ENCODE data around the gene ZDHHC8. TPM values are rescaled to one million over a fixed set of nuclear protein-coding genes. Genes with fewer than 3 reads are reported as not detected.

The ZDHHC8 gene
- total and polyA plus RNA-seq, 11 donors = 15.7 to 45.2 (median 38.2) TPM

GRCh38 chr22:20126284-20127029 is 5.1 kb upstream of the ZDHHC8 start:
- Histone ChIP-seq H3K4me1 (peaks cover 0 to 11% (median 3%) of the 10 kb centered on the region in 12 donors), H3K36me3 (peaks cover 0 to 52% (median 38%) of the 10 kb centered on the region in 9 donors), H3K4me3 (no peak overlapping the region), H3K27me3 (no peaks in the 10 kb centered on the region), H3K27ac (no peak overlapping the region), H3K9me3 (no peaks in the 10 kb centered on the region)
- TF ChIP-seq CTCF (IDR thresholded peaks at IDR 0.05) = no peak
- no peak for TF ChIP-seq POLR2A (IDR thresholded peaks at IDR 0.05)
- 69 to 85% (median 77%) methylated on average over 15 to 19 of the region's 19 CpGs for WGBS, 4 donors
- DNase-seq = no peak
- no peak for ATAC-seq
- intact Hi-C loops (cut with DNase I) = loop anchor here in 4 of 10 donors (5.0 to 10.0 kb wide), 2 partner anchors 154 to 162 kb away; no protein-coding TSS in a partner anchor

- WGBS, 4 donors = 85 to 91% (median 88%) methylated on average over 15 of the region's 15 CpGs
Observed at GRCh38 chr22:20127318-20127868, 4.2 kb upstream of the ZDHHC8 start.

DNA sequence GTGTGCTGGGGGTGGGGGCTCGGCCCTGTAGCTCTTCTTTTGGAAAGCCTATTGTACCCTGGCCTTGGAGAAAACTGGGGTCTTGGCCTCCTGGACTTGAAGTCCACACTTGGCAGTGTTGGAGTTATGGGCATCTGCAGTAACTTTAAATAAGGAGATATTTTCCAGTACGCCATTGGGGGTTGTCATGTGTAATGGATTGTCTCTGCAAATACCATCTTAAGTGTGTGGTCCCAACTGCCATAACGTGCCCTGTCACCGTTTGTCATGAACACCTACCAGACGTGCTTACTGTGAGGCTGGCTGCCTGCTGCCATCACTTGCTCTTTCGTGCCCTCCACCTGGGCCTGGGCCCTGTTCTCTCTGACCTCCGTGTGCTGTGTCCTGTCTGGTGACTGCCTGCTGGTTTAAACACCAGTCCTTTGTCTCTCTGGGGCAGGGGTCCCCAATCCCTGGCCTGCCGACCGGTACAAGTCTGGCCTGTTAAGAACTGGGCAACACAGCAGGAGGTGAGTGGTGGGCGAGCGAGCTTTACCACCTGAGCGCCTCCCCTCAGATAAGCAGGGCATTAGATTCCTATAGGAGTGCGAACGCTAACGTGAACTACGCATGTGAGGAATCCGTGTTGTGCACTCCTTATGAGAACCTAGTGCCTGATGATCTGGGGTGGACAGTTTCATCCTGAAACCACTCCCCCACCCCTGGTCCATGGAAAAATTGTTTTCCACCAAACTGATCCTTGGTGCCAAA is 3.6 kb upstream of the ZDHHC8 start:
- Histone ChIP-seq H3K27me3 (no peaks in the 10 kb centered on the region), H3K36me3 (peaks cover 0 to 42% (median 28%) of the 10 kb centered on the region in 9 donors), H3K4me3 (no peak overlapping the region), H3K4me1 (peaks cover 3 to 22% (median 12%) of the 10 kb centered on the region in 12 donors), H3K9me3 (no peaks in the 10 kb centered on the region), H3K27ac (no peak overlapping the region)
- intact Hi-C loops (cut with DNase I) = loop anchor here in 4 of 10 donors (5.0 to 10.0 kb wide), 2 partner anchors 156 to 163 kb away; no protein-coding TSS in a partner anchor
- WGBS, 4 donors = 45 to 71% (median 66%) methylated on average over 9 to 17 of the region's 17 CpGs
- DNase-seq (no peak), ATAC-seq (no peak)
- no peak for TF ChIP-seq CTCF (IDR thresholded peaks at IDR 0.05)
- TF ChIP-seq POLR2A (IDR thresholded peaks at IDR 0.05) = no peak

More at GRCh38 chr22:20127318-20127868, 4.2 kb upstream of the ZDHHC8 start:
- DNase-seq = no peak
- no peak overlapping the region for H3K4me3 ChIP-seq
- ATAC-seq = no peak
- H3K9me3 ChIP-seq = no peaks in the 10 kb centered on the region
- peaks cover 0 to 43% (median 29%) of the 10 kb centered on the region in 9 donors for H3K36me3 ChIP-seq
- H3K4me1 ChIP-seq = peaks cover 0 to 16% (median 5%) of the 10 kb centered on the region in 12 donors
- H3K27me3 ChIP-seq = no peaks in the 10 kb centered on the region
- H3K27ac ChIP-seq = no peak overlapping the region
- no peak for TF ChIP-seq POLR2A (IDR thresholded peaks at IDR 0.05)
- intact Hi-C loops (cut with DNase I) = loop anchor here in 4 of 10 donors (5.0 to 10.0 kb wide), 2 partner anchors 155 to 163 kb away; no protein-coding TSS in a partner anchor

DNA sequence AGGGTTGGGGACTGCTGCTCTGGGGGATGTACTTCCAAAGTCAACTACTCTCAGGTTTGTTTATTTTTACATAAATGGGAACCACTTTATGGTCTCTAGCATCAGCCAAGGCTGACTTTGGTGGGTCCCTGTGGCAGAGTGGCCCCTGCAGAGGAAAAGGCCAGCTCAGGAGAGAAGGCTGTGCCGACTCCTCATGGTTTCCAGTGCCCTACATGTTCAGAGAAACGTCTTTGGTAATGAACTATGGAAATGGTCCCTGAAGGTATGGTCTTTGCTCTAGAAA is 3.0 kb upstream of the ZDHHC8 start:
- WGBS, 4 donors = 46 to 69% (median 64%) methylated on average over 2 of the region's 2 CpGs
- TF ChIP-seq POLR2A (IDR thresholded peaks at IDR 0.05) (no peak), CTCF (IDR thresholded peaks at IDR 0.05) (no peak)
- Histone ChIP-seq H3K27me3 (no peaks in the 10 kb centered on the region), H3K9me3 (no peaks in the 10 kb centered on the region), H3K36me3 (peaks cover 0 to 41% (median 27%) of the 10 kb centered on the region in 9 donors), H3K4me1 (peaks cover 3 to 27% (median 17%) of the 10 kb centered on the region in 12 donors), H3K4me3 (no peak overlapping the region), H3K27ac (no peak overlapping the region)
- ATAC-seq = no peak
- no peak for DNase-seq
- intact Hi-C loops (cut with DNase I) = loop anchor here in 4 of 10 donors (5.0 to 10.0 kb wide), 2 partner anchors 156 to 164 kb away; no protein-coding TSS in a partner anchor
